Stimulated activated naive CD4-positive, alpha-beta T cell treated with Interleukin-2 at 50 U/mL for 16 hours (primary cell): ENCODE measurements around the gene VRK1.

Source experiments
- DNase-seq: peaks from one replicate; lab custom pipeline; 2025; lab: John Stamatoyannopoulos, UW

VRK1 gene

DNA sequence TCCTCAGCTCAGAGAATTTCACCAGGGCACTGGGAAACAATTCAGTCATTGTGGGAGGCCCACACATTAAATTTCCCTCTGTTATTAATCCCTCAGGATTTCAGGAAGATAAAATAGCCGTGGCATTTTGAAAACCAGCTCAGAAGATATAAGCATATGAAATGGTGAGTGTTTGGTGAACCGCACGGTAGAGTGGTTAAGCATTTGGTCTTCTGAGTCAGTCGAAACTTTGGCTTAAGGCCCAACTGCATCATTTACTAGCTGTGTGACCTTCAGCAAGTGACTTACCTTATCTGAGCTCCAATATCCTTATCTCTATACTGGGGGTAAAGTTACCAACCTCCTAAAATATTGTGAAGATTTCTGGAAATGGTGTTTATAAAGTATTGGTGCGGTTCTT is 5.2 kb upstream of the VRK1 start:
- DNase-seq, result no peak

DNA sequence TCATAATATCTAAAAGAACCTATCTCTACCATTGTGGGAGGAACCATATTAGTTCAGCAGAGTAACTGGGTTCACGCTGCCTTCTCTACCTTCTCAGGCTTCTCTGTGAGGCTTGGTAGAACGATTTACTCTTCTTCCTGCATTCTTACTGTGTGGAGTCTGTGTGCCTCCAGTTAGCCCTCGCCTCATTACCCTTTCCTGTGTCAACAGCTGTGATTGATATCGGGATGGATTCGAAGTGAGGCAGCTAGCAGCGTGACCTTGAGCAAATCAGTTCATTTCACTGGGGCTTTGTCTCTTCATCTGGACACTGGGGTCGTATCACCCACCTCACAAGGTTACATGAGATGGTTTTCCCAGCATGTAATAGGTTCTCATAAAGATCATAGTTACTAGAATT is 4.6 kb upstream of the VRK1 start:
- no peak for DNase-seq

GRCh38 chr14:96793547-96793946 is 3.6 kb upstream of the VRK1 start:
- no peak for DNase-seq

GRCh38 chr14:96795109-96795828 is 1.9 kb upstream of the VRK1 start:
- no peak for DNase-seq

- DNase-seq, result peak; percentile 30
Measured at GRCh38 chr14:96797582-96798349, 584 bp downstream of the VRK1 start.

GRCh38 chr14:96798956-96799355 is 1.8 kb downstream of the VRK1 start:
- no peak for DNase-seq

- no peak for DNase-seq
Measured at GRCh38 chr14:96799489-96800054, 2.4 kb downstream of the VRK1 start.

GRCh38 chr14:96801931-96802330 is 4.7 kb downstream of the VRK1 start:
- no peak for DNase-seq

DNA sequence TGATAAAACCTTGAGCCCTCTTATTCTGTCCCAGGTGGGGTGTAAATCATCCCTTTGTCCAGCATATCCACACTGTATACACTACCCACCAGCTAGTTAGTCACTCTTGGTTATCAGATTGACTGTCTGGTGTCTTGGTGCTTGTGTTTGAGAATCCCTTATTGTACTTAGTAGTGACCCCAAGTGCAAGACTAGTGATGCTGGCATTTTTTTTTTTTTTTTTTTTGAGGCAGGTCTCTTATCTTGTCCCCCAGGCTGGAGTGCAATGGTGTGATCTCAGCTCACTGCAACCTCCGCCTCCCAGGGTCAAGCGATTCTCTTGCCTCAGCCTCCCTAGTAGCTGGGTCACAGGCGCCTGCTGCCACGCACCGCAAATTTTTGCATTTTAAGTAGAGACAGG is 5.8 kb downstream of the VRK1 start:
- no peak for DNase-seq

DNA sequence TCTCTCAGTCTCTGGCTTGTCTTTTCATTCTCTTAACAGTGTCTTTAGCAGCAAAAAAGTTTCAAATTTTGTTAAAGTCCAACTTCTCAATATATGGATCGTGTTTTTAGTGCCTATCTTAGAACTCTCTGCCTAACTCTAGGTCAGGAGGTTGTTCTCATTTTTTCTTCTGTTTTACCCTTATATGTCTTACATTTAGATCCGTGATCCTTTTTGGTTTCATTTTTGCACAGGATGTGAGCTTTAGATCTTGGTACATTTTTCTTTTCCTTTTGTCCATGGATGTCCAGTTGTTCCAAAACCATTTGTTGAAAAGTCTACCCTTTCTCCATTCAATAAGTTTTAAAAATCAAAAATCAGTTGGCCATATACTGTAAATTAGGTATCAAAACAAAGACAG is 6.8 kb downstream of the VRK1 start:
- DNase-seq, result no peak

- DNase-seq, result no peak
Measured at GRCh38 chr14:96804895-96805294, 7.7 kb downstream of the VRK1 start.

GRCh38 chr14:96805956-96806355 is 8.8 kb downstream of the VRK1 start:
- DNase-seq, result no peak

DNA sequence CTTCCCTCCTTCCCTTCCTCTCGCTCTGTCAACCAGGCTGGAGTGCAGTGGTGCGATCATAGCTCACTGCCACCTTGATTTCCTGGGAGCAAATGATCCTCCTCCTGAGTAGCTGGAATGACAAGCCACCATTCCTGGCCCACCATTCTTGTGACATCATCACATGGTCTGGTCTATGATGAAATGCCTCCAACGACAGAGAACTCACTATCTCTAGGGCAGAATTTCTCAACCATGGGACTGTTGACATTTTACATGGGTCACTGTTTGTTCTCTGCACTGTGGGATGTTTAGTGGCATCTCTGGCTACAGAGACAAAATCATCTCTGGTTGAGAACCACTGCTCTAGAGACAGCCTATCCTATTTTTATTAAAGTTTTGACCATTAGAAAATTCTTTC is 9.7 kb downstream of the VRK1 start:
- no peak for DNase-seq

DNA sequence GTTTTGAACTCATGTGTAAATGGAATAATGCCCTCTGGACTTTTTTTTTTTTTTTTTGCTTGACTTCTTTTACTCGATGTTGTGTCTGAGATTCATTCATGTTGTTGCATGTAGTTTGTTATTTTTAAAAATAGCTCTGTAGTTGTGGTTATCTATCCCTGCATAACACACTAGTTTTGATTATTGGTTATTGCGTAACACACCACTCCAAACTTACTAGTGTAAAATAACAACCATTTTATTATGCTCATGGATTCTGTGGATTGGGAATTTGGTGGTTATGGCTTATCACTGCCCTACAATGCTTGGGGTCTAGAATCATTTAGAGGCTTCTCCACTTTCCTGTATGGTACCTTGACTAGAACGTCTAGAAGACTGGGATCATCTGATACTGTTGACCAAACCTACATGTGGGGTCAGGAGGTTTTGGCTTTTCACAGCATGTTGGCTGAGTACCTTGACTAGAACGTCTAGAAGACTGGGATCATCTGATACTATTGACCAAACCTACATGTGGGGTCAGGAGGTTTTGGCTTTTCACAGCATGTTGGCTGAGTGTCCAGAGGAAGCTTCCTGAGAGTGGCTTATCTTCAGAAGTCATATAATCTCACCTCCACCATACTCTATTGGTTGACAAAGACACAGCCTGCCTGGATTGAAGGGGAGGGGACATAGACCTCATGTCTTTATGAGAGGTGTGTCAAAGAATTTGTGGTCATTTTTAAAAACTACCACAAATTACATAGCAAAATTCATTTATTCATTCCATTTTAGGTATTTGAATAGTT is 11.6 kb downstream of the VRK1 start:
- DNase-seq, result no peak

- no peak for DNase-seq
Measured at GRCh38 chr14:96811265-96811664, 14.1 kb downstream of the VRK1 start.

- no peak for DNase-seq
Measured at GRCh38 chr14:96811985-96812667, 14.9 kb downstream of the VRK1 start.

DNA sequence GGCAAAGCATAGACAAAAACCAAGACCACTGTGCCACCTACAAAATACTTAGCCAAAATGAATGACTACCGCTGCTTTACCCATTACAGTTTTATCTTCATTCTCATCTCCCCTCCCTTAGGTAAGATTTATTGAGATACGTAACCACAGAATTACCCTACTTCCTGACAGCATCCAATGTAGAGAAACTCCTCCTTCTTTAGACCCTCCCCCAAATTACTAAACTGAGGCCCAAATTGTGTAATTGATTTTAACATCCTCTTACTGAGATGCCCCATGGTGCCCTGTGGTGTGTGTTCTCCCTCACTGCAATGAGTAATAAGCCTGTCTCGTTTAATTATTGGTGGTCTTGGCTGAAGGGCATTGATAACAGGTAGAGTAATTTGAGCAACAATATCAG is 19.1 kb downstream of the VRK1 start:
- no peak for DNase-seq

DNA sequence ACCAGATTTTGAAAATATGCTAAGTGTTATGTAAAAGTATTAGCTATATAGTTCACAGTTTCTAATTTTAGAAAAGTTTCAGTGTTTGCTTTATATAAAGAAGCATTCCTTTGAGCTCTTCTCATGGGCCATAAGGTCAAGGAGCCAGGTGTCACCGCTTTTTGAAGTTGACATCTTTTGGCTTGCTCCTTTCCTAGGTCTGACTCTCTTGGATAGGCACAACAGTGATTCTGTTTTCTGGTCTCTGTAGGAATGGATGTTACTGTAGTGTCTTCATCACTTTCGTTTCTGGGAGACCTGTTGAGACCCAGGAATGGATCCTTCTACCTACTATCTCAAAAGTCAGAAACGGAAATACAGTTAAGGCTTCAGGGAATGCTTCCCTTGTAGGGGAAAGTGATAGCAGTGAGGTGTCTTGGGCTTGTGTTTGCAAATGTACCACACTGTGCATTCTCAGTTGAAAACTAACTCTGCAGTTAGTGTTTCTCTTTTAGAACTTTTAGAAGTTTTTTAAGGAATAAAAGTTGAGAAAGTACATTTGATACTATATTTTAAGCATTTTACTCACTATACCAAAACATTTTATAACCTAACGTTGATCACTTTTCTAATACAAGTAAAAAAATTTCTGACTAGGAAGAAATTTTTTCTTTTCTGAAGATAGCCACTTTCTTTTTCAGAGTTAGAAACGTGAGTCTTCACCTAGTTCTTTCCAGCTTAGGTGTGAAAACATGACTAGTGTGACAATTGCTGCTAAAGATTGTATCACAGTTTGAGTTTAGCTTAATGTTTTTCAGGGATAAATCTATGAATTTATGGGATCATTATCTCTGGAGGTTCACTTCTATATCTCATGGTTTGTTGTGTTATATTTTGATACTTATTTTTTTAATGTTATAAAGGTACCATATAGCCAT is 20.8 kb downstream of the VRK1 start:
- no peak for DNase-seq

GRCh38 chr14:96821501-96821900 is 24.3 kb downstream of the VRK1 start:
- DNase-seq, result no peak

- no peak for DNase-seq
Measured at GRCh38 chr14:96823652-96824051, 26.5 kb downstream of the VRK1 start.

DNA sequence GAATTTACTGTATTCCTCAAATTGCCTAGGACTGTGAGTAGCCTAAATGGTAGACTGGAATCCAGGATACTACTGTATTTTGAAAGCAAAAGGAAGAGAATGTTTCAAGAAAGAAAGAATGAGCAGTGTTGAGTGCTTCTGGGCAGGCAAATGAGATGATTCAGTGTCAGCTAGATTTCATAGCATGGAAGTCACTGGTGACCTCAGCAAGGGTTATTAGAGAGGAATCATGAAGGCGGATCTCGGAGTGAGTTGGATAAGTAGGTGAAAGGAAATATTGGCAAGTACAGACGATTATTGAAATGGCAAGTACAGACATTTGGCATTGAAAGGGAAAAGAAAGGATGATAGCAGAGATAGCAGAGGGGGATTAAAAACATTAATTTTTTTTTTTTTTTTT is 27.1 kb downstream of the VRK1 start:
- DNase-seq, result no peak
